ENCODE measurements around the gene KLHL18. TPM values are rescaled to one million over a fixed set of nuclear protein-coding genes. Genes with fewer than 3 reads are reported as not detected.
"Not testable (repeated sequence)": the region's sequence is repeated elsewhere in the genome, so short reads cannot be mapped to it uniquely, and the experiment has no call there.

KLHL18 gene
- polyA plus RNA-seq, 3 donors from 2014 or later, result 11.7 to 21.1 (median 15.4) TPM

DNA sequence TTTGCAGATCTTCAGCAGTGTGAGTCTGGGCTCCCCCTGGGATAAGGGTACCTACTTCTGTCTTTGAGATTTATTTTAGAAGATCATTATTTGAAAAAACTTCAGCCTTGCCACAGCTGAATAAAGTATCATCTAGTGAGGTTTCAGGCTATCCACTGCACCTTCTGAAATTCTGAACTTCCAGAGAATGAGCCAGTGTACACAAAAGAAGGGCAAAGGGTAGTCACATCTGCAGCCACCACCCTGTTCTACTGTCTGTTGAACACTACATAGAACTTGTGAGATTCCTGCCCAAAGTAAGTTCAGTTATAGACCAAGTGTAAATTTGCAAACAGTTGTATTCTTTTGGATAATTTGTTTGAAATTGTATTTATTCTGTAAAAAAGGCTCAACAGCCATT is 60.1 kb downstream of the KLHL18 start:
- peaks cover 0 to 4% (median 2%) of the 10 kb centered on the region in 3 donors for H3K27me3 Mint-ChIP-seq (ENCODE audit: low read depth in 3 of 3)
- peaks cover 21 to 59% (median 44%) of the 10 kb centered on the region in 3 donors for H3K36me3 Mint-ChIP-seq
- DNase-seq, result no peak
- H3K9me3 Mint-ChIP-seq, result no peaks in the 10 kb centered on the region
- H3K27ac Mint-ChIP-seq, result peak overlapping the region in 5 of 6 donors; percentile 1 to 60 (median 41)
- H3K4me1 Mint-ChIP-seq, result peaks cover 19 to 32% of the 10 kb centered on the region in 2 donors
- peak overlapping the region in 1 of 5 donors; percentile 59 for H3K4me3 Mint-ChIP-seq

DNA sequence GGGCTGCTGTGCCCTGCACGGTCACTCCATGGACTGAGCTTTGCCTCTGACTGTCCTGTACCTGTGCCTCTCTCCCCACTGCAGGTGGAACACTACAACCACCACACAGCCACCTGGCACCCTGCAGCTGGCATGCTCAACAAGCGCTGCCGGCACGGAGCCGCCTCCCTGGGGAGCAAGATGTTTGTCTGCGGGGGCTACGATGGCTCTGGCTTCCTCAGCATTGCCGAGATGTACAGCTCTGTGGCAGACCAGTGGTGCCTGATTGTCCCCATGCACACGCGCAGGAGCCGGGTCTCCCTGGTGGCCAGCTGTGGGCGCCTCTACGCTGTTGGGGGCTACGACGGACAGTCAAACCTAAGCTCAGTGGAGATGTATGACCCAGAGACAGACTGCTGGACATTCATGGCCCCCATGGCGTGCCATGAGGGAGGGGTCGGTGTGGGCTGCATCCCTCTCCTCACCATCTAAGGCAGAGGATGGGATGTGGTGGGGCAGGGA is 60.8 kb downstream of the KLHL18 start:
- Mint-ChIP-seq H3K4me3 (no peak overlapping the region), H3K27me3 (ENCODE audit: low read depth in 3 of 3) (peaks cover 0 to 4% (median 2%) of the 10 kb centered on the region in 3 donors), H3K9me3 (no peaks in the 10 kb centered on the region), H3K36me3 (peaks cover 16 to 52% (median 38%) of the 10 kb centered on the region in 3 donors), H3K27ac (no peak overlapping the region), H3K4me1 (peaks cover 19 to 32% of the 10 kb centered on the region in 2 donors)
- DNase-seq, result no peak

DNA sequence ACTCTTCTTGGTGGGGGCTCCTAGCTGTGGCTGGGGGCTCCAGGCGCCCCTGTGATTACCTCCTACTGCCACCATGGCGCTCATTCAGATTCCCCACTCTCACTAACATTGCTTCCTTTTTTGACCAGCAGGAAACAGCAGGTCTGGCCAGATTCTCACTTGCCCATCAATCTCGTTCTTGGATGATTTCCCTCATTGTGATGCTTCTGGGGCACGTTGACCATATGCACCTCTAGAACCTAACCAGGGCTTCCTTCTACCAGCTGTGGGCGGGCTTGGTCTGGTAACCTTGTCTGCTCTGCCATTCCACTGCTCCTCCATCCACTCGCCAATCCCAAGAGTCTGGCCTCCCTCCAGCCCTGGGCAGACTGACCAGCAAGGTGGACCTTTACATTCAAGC is 62.2 kb downstream of the KLHL18 start:
- Mint-ChIP-seq H3K4me1 (peaks cover 18 to 31% of the 10 kb centered on the region in 2 donors), H3K27me3 (ENCODE audit: low read depth in 3 of 3) (peaks cover 0 to 4% (median 2%) of the 10 kb centered on the region in 3 donors), H3K4me3 (no peak overlapping the region), H3K9me3 (no peaks in the 10 kb centered on the region), H3K27ac (peak overlapping the region in 1 of 6 donors; percentile 12), H3K36me3 (peaks cover 15 to 41% (median 30%) of the 10 kb centered on the region in 3 donors)
- no peak for DNase-seq

DNA sequence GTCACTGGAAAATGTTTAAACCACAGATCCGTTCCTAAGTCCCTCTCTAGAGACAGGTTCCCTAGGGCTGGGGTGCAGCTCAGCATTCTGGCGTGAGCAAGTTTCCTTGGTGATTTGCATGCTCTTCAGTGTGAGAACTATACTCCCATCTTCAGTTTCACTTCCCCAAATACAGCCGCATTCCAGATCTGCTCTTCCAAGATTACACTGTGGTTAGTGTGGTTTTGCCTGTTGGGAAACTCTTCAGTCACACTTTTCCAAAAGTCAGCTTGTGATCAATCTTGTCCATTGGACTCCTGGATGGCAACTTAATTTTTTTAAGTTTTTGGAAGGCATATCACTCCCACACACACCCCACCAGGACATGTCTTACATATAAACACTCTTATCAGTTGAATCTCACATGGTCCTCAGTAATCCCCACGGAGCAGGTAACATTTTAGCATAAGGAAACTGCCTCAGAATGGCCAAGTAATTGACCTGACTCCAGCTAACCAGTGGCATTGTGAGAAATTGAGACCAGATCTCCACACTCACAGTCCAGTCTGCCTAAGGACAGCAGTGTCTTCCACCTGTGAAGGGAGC is 64.6 kb downstream of the KLHL18 start:
- Mint-ChIP-seq H3K27me3 (ENCODE audit: low read depth in 3 of 3) (peaks cover 0 to 6% (median 0%) of the 10 kb centered on the region in 3 donors), H3K27ac (peak overlapping the region in 1 of 6 donors; percentile 10), H3K9me3 (no peaks in the 10 kb centered on the region), H3K4me3 (no peak overlapping the region), H3K4me1 (peaks cover 6 to 7% of the 10 kb centered on the region in 2 donors), H3K36me3 (peaks cover 9 to 30% (median 24%) of the 10 kb centered on the region in 3 donors)
- DNase-seq, result no peak

DNA sequence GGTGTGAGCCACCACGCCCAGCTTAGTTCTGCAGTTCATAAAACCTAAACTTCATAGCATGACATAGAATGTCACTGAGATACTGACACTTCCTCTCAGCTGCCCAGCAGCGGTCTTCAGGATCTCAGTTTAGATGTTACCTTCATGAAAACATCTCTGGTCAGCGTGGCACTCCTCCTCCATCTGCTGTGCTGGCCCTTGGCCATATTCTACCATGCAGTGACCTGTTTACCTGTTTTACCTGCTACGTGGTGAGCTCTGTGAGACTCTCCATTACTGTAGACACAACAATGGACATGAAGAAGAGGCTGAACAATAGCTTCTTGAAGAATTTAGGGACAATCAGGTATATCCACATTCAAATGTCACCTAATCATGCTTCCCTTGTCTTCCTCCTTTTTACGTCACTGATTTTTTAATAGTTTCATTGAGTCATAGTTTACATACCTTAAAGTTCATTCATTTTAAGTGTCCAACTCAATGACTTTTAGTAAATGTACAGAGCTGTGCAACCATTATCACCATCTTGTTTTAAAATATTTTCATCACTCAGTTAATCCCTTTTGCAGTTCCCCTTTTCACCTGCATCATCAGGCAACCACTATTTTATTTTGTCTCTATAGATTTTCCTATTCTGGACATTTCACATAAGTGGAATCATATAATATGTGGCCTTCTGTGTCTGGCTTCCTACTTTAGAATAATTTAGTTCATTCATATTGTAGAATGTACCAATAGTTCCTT is 65.8 kb downstream of the KLHL18 start:
- H3K4me1 Mint-ChIP-seq, result peaks cover 0 to 1% of the 10 kb centered on the region in 2 donors
- DNase-seq, result no peak
- H3K27me3 Mint-ChIP-seq (ENCODE audit: low read depth in 3 of 3), result peaks cover 0 to 4% (median 0%) of the 10 kb centered on the region in 3 donors
- H3K36me3 Mint-ChIP-seq, result peaks cover 9 to 22% (median 15%) of the 10 kb centered on the region in 3 donors
- H3K4me3 Mint-ChIP-seq, result no peak overlapping the region
- no peaks in the 10 kb centered on the region for H3K9me3 Mint-ChIP-seq
- peak overlapping the region in 2 of 6 donors; percentile 46 to 66 for H3K27ac Mint-ChIP-seq

DNA sequence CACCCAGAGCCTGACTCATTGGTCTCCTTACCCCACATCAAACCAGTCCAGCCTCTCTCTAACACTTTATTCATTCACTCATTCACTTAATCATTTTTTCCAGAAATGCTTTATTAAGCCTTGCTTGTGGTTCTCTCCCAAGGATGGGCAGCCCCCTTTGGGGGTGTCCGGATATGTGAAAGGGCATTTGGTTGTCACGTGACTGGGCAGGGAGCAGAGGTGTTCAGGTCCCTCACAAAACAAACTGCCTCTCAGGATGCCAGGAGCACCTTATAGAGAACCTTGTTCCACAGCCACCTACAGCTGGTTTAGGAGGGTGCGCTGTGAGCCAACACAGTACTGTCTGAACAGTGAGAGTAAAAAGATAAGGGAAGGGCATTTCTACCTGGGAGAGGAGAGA is 72.3 kb downstream of the KLHL18 start:
- H3K36me3 Mint-ChIP-seq, result peaks cover under 1 to 9% (median under 1%) of the 10 kb centered on the region in 3 donors
- H3K27ac Mint-ChIP-seq, result no peak overlapping the region
- no peak overlapping the region for H3K4me3 Mint-ChIP-seq
- H3K4me1 Mint-ChIP-seq, result no peaks in the 10 kb centered on the region
- DNase-seq, result no peak
- peaks cover 9 to 20% (median 14%) of the 10 kb centered on the region in 6 donors for H3K9me3 Mint-ChIP-seq
- H3K27me3 Mint-ChIP-seq (ENCODE audit: low read depth in 3 of 3), result peaks cover 2 to 5% (median 3%) of the 10 kb centered on the region in 3 donors

DNA sequence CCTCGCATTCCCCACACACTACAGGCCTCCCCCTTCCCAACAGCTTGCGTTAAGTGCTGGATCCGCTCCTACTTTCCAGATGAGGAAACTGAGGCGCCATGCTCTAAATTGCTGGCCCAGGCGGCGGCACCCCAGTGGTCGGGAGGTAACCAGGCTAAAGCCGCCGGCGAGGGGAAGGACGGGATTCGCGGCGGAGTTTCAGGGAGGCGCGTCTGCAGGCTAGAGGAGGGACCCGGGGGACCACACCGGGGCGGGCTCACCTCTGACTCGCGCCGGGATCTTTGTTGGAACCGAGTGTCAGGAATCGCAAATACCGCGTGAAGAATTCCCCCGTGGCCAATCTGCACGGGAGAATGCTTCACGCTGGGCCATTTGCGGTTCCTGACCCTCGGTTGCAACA is 73.5 kb downstream of the KLHL18 start:
- H3K27me3 Mint-ChIP-seq (ENCODE audit: low read depth in 3 of 3), result peaks cover 2 to 5% (median 3%) of the 10 kb centered on the region in 3 donors
- DNase-seq, result no peak
- peaks cover 14 to 25% (median 16%) of the 10 kb centered on the region in 6 donors for H3K9me3 Mint-ChIP-seq
- no peak overlapping the region for H3K4me3 Mint-ChIP-seq
- no peaks in the 10 kb centered on the region for H3K4me1 Mint-ChIP-seq
- no peak overlapping the region for H3K27ac Mint-ChIP-seq
- peaks cover 5 to 14% (median 6%) of the 10 kb centered on the region in 3 donors for H3K36me3 Mint-ChIP-seq

DNA sequence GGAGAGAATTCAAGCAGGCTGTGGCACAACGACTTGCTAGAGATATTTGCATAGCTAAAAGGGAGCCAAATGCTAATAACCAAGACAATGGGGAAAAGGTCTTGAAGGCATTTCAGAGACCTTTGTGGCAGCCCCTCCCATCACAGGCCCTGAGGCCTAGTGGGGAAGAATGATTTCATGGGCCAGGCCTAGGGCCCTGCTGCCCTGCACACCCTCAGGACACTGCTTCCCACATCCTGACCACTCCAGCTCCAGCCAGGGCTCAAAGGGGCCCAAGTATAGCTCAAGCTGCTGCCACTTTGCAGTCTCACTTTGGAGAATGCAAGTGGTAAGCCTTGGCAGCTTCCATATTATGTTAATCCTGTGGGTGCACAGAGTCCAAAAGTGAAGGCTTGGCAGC is 76.6 kb downstream of the KLHL18 start:
- peaks cover 2 to 5% (median 2%) of the 10 kb centered on the region in 3 donors for H3K27me3 Mint-ChIP-seq (ENCODE audit: low read depth in 3 of 3)
- H3K9me3 Mint-ChIP-seq, result peaks cover 14 to 25% (median 16%) of the 10 kb centered on the region in 6 donors
- H3K4me3 Mint-ChIP-seq, result no peak overlapping the region
- no peak overlapping the region for H3K27ac Mint-ChIP-seq
- peaks cover 10% of the 10 kb centered on the region in 2 donors for H3K4me1 Mint-ChIP-seq
- H3K36me3 Mint-ChIP-seq, result peaks cover 5 to 11% (median 11%) of the 10 kb centered on the region in 3 donors
- DNase-seq, result no peak

DNA sequence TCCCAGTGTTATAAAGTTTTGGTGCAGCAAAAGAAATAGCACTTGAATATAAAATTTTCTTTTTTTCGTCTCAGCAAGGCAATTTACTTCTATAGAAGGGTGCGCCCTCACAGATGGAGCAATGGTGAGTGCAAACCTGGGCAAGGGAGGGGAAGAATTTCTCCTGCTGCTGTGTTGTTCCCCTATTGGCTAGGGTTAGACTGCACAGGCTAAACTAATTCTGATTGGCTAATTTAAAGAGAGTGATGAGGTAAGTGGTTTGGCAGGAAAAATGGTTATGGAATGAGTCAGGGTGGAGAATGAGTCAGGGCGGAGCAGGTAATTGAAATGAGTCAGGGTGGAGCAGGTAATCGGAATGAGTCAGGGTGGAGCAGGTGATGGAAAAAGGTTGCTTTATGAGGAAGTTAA is 77.4 kb downstream of the KLHL18 start:
- not testable (repeated sequence) for H3K27me3 Mint-ChIP-seq (ENCODE audit: low read depth in 3 of 3); DNase-seq; H3K27ac Mint-ChIP-seq; H3K4me3 Mint-ChIP-seq
- peaks cover 14 to 25% (median 16%) of the 10 kb centered on the region in 6 donors for H3K9me3 Mint-ChIP-seq
- H3K36me3 Mint-ChIP-seq, result peaks cover 5 to 11% (median 11%) of the 10 kb centered on the region in 3 donors
- peaks cover 10% of the 10 kb centered on the region in 2 donors for H3K4me1 Mint-ChIP-seq

DNA sequence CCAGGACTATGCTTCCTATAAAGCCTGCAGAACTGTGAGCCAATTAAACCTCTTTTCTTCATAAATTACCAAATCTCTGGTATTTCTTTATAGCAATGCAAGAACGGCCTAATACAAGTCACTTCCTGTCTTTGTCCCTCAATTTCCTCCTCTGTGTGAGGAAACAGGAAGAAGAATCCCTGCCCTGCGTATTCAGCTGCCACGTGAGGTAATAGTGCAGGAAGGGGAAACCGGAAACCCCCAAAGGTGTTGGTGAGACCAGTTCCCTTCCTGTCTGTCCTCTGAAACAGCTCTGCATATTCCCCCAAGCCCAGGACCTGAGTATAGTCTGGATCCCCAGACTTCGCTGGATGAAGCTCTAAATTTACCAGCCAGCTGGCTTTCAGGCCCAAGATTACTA is 80.0 kb downstream of the KLHL18 start:
- no peak for DNase-seq
- peaks cover 10% of the 10 kb centered on the region in 2 donors for H3K4me1 Mint-ChIP-seq
- peaks cover 5 to 11% (median 11%) of the 10 kb centered on the region in 3 donors for H3K36me3 Mint-ChIP-seq
- H3K4me3 Mint-ChIP-seq, result peak overlapping the region in 1 of 5 donors; percentile 23
- peaks cover 14 to 25% (median 16%) of the 10 kb centered on the region in 6 donors for H3K9me3 Mint-ChIP-seq
- peaks cover 2 to 5% (median 2%) of the 10 kb centered on the region in 3 donors for H3K27me3 Mint-ChIP-seq (ENCODE audit: low read depth in 3 of 3)
- H3K27ac Mint-ChIP-seq, result peak overlapping the region; percentile 21 to 69 (median 66)

DNA sequence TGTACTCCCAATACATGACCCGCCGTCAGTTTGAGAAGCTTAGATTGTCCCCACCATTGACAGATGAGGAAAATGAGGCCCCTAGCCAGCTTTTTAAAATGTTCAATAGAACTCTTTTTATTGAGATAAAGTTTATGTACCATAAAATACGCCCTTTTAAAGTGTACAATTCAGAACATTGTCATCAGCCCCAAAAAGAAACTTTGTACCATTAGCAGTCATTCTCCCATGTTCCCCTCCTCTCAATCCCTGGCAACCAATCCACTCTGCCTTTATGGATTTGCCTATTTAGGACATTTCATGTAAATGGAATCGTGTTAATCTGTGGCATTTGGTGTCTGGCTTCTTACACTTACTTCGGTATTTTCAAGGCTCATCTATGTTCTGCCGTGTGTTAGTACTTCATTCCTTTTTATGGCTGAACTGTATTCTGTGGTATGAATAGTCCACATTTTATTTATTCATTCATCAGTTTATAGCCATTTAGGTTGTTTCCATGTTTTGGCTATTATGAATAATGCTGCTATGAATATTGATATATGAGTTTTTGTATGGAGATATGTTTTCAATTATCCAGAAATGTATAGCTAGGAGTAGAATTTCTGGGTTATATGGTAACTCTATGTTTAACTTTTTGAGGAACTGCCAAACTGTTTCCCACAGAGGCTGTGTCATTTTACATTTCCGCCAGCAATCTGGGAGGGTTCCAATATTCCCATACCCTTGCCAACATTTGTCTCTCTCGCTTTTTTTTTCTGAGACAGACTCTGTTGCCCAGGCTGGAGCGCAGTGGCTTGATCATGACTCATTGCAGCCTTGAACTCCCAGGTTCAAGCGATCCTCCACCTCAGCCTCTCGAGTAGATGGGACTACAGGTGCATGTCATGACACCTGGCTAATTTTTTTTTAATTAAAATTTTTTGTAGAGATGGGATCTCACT is 82.7 kb downstream of the KLHL18 start:
- peaks cover 10% of the 10 kb centered on the region in 2 donors for H3K4me1 Mint-ChIP-seq
- DNase-seq, result no peak
- no peak overlapping the region for H3K4me3 Mint-ChIP-seq
- peaks cover 0 to under 1% (median under 1%) of the 10 kb centered on the region in 6 donors for H3K9me3 Mint-ChIP-seq
- peaks cover 0 to 5% (median under 1%) of the 10 kb centered on the region in 3 donors for H3K36me3 Mint-ChIP-seq
- peaks cover 0 to 6% (median 2%) of the 10 kb centered on the region in 3 donors for H3K27me3 Mint-ChIP-seq (ENCODE audit: low read depth in 3 of 3)
- no peak overlapping the region for H3K27ac Mint-ChIP-seq

DNA sequence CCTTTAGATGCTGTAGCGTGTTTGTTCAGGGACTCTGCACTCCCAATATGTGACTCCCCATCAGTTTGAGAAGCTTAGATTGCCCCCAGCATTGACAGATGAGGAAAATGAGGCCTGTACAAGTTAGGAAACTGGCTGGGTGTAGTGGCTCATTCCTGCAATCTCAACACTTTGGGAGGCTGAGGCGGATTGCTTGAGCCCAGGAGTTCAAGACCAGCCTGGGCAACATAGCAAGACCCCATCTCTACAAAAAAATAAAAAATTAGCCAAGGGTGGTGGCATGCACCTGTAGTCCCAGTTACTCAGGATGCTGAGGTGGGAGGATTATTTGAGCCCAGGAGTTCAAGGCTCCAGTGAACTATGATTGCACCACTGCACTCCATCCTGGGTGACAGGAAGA is 84.1 kb downstream of the KLHL18 start:
- DNase-seq, result no peak
- Mint-ChIP-seq H3K4me1 (peaks cover 10% of the 10 kb centered on the region in 2 donors), H3K36me3 (peaks cover 0 to 5% (median 0%) of the 10 kb centered on the region in 3 donors), H3K27ac (no peak overlapping the region), H3K9me3 (no peaks in the 10 kb centered on the region), H3K27me3 (ENCODE audit: low read depth in 3 of 3) (peaks cover 0 to 6% (median 2%) of the 10 kb centered on the region in 3 donors), H3K4me3 (no peak overlapping the region)

DNA sequence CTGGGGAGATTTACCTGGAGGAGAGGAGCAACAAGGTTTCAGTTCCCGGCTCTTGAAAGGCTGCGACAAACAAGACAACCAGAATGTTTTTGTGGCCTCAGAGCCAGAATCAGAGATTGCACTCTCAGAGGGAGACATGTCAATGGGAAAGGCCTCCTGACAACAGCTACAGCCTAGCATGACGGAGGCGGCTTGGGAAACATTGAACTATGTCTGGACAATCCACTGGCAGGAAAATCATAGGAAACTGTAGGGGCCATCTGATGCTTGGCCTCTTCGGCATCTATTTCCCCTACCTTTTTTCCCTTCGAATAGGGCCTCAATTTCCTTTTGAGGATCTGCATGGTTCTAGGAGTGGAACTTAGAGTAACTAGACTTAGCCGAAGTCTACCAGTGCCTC is 84.9 kb downstream of the KLHL18 start:
- Mint-ChIP-seq H3K4me1 (peaks cover 5% of the 10 kb centered on the region in 2 donors), H3K27ac (no peak overlapping the region), H3K9me3 (no peaks in the 10 kb centered on the region), H3K4me3 (no peak overlapping the region), H3K36me3 (peaks cover 0 to 2% (median 0%) of the 10 kb centered on the region in 3 donors), H3K27me3 (ENCODE audit: low read depth in 3 of 3) (peaks cover 0 to 4% (median 4%) of the 10 kb centered on the region in 3 donors)
- no peak for DNase-seq
